Aorta (tissue), 5 donors: ENCODE measurements around the gene POGZ. TPM values are rescaled to one million over a fixed set of nuclear protein-coding genes. Genes with fewer than 3 reads are reported as not detected.

Source experiments
- ATAC-seq: fragments of 200-7000 bp; cut with Tn5 transposase; one replicate; pipeline ENCODE4 v1.9.1; 2022; ENCODE audit warnings: moderate library complexity; ENCODE audit not compliant: low FRiP score
- DNase-seq, 2 donors: peaks; one replicate each; pipeline ENCODE4 v3.0.0-alpha.2; 2020
- H3K27ac ChIP-seq, 2 donors: one replicate each; pipeline ENCODE4 v1.5.1; 2013; ENCODE audit warnings: low read length in 2 of 2, mild to moderate bottlenecking in 2 of 2, moderate library complexity in 2 of 2, control low read depth in 1 of 2, inconsistent platforms in 1 of 2, low read depth in 1 of 2
- H3K27me3 ChIP-seq, 2 donors: one replicate each; pipeline ENCODE4 v1.6.1; 2013; ENCODE audit warnings: control low read depth in 1 of 2, low read length in 1 of 2, mild to moderate bottlenecking in 1 of 2, moderate library complexity in 1 of 2; ENCODE audit not compliant: insufficient read depth in 2 of 2, control insufficient read depth in 1 of 2
- H3K36me3 ChIP-seq, 2 donors: one replicate each; pipeline ENCODE4 v1.6.1; 2013; ENCODE audit warnings: control low read depth in 1 of 2, low read length in 1 of 2, mild to moderate bottlenecking in 1 of 2; ENCODE audit not compliant: insufficient read depth in 2 of 2, control insufficient read depth in 1 of 2
- H3K4me1 ChIP-seq, 2 donors: one replicate each; pipeline ENCODE4 v1.6.1; 2013; ENCODE audit warnings: low read length in 2 of 2, control low read depth in 1 of 2, mild to moderate bottlenecking in 1 of 2, moderate library complexity in 1 of 2; ENCODE audit not compliant: insufficient read depth in 2 of 2, control insufficient read depth in 1 of 2
- H3K4me3 ChIP-seq, 2 donors: one replicate each; pipeline ENCODE4 v1.5.1; 2013; ENCODE audit warnings: low read length in 2 of 2, control low read depth in 1 of 2, mild to moderate bottlenecking in 1 of 2
- H3K9me3 ChIP-seq: one replicate; pipeline ENCODE4 v1.6.1; 2013; ENCODE audit warnings: mild to moderate bottlenecking, low read length; ENCODE audit not compliant: control insufficient read depth
- WGBS, 2 donors: extraction: QIAGEN DNeasy Blood & Tissue Kit; methylation state at CpG; one replicate each; pipeline ENCODE4 v1.1.7; 2013; 5-methylcytosine and 5-hydroxymethylcytosine counted together
- intact Hi-C, 2 donors: fragments of 100-400 bp; cut with DNase I; formaldehyde crosslinking; loops; one replicate each; pipeline versions ENCODE4 v1.14.2 to v1.15.0; 2022
- long read RNA-seq, 2 donors: library from polyadenylated mRNA; unstranded; transcript quantifications; one replicate each; pipeline ENCODE4 v2.0.0, GENCODE V29; 2020 to 2021
- polyA plus RNA-seq, 2 donors: library from polyadenylated mRNA; stranded (reverse); fragments of 200-250 nt; gene quantifications; one replicate each; pipeline ENCODE4 v1.2.3, GENCODE V29; 2013
- total RNA-seq, 2 donors: library from RNA; stranded (reverse); fragmentation: NEBNext Ultra II Directional; extraction: Animal tissue kit (Norgen Biotek cat#: 25700); gene quantifications; one replicate each; pipeline ENCODE4 v1.2.1, GENCODE V29; 2021
- donor health status: healthy with polysubstance abuse.
- donor health status: Bipolar disorder and iron deficiency.
- donor health status: DM: no; HTN: no; CAD: no.
- donor health status: DM: no; HTN: no; CAD: no.
- donor health status: DM: yes; HTN: yes; CAD: no.

The POGZ gene
- total RNA-seq (100 to 1,000 TPM in 1 of 2 donors, 10 to 100 TPM in 1; 96.0 to 144 TPM), polyA plus RNA-seq (10 to 100 TPM; 11.6 to 34.6 TPM)
- long read RNA-seq, donor 1, partial matches to known transcripts: 8 of 27 reads
- long read RNA-seq, donor 1, other reads (novel, unspliced or antisense): 18 of 27 reads
- long read RNA-seq, donor 2, partial matches to known transcripts: 6 of 24 reads
- long read RNA-seq, donor 2, other reads (novel, unspliced or antisense): 14 of 24 reads

GRCh38 chr1:151459331-151460046, at the start of gene POGZ:
Gene POGZ (minus strand): TSS chr1:151459494. CDS start chr1:151442204, 17,290 bp downstream.
- Histone ChIP-seq H3K4me1 (no peaks in the 10 kb centered on the region), H3K36me3 (no peaks in the 10 kb centered on the region), H3K27me3 (no peaks in the 10 kb centered on the region), H3K27ac (peak within 1 kb of the TSS; percentile 98), H3K9me3 (no peaks in the 10 kb centered on the region), H3K4me3 (peak within 1 kb of the TSS; percentile 99 to 100)
- intact Hi-C loops: loop anchor here (1.0 kb wide), 1 partner anchor 14 kb away; no protein-coding TSS in a partner anchor
- ATAC-seq (peak; percentile 97), DNase-seq (peak; percentile 99)
- WGBS, 2 donors: 13 to 21% methylated on average over 18 to 30 of the region's 30 CpGs

GRCh38 chr1:151508833-151509232, 49.5 kb upstream of the POGZ start:
- Histone ChIP-seq H3K4me3 (no peak overlapping the region), H3K36me3 (no peaks in the 10 kb centered on the region), H3K27ac (no peak overlapping the region), H3K9me3 (no peaks in the 10 kb centered on the region), H3K4me1 (peaks cover 0 to 5% of the 10 kb centered on the region in 2 donors), H3K27me3 (no peaks in the 10 kb centered on the region)
- WGBS, 2 donors: 86% methylated on average over 6 of the region's 6 CpGs
- no peak for DNase-seq
- intact Hi-C loops: no loop called here
- no peak for ATAC-seq

GRCh38 chr1:151504759-151505158, 45.5 kb upstream of the POGZ start:
- no peaks in the 10 kb centered on the region for H3K9me3 ChIP-seq
- no peaks in the 10 kb centered on the region for H3K27me3 ChIP-seq
- 76 to 86% methylated on average over 4 of the region's 4 CpGs for WGBS, 2 donors
- no peak overlapping the region for H3K4me3 ChIP-seq
- intact Hi-C loops: no loop called here
- H3K27ac ChIP-seq: no peak overlapping the region
- H3K36me3 ChIP-seq: no peaks in the 10 kb centered on the region
- no peak for ATAC-seq
- H3K4me1 ChIP-seq: no peaks in the 10 kb centered on the region
- no peak for DNase-seq

GRCh38 chr1:151504252-151504651, 45.0 kb upstream of the POGZ start:
- WGBS, 2 donors: 52 to 53% methylated on average over 3 of the region's 3 CpGs
- ATAC-seq: no peak

GRCh38 chr1:151502859-151503780, 43.8 kb upstream of the POGZ start:
- Histone ChIP-seq H3K4me1 (no peaks in the 10 kb centered on the region), H3K27ac (no peak overlapping the region), H3K27me3 (no peaks in the 10 kb centered on the region), H3K36me3 (no peaks in the 10 kb centered on the region), H3K9me3 (no peaks in the 10 kb centered on the region), H3K4me3 (no peak overlapping the region)
- WGBS, 2 donors: 70 to 76% methylated on average over 7 of the region's 7 CpGs
- intact Hi-C loops: no loop called here
- DNase-seq (no peak), ATAC-seq (no peak)

More at GRCh38 chr1:151504252-151504651, 45.0 kb upstream of the POGZ start:
- no peak overlapping the region for H3K27ac ChIP-seq
- no peaks in the 10 kb centered on the region for H3K27me3 ChIP-seq
- H3K4me3 ChIP-seq: no peak overlapping the region
- intact Hi-C loops: no loop called here
- no peaks in the 10 kb centered on the region for H3K9me3 ChIP-seq
- H3K36me3 ChIP-seq: no peaks in the 10 kb centered on the region
- no peaks in the 10 kb centered on the region for H3K4me1 ChIP-seq
- DNase-seq: no peak

GRCh38 chr1:151502035-151502700, 42.9 kb upstream of the POGZ start:
- 67 to 75% methylated on average over 5 of the region's 5 CpGs for WGBS, 2 donors
- ATAC-seq: no peak
- Histone ChIP-seq H3K4me3 (no peak overlapping the region), H3K9me3 (no peaks in the 10 kb centered on the region), H3K27ac (no peak overlapping the region), H3K4me1 (no peaks in the 10 kb centered on the region), H3K27me3 (no peaks in the 10 kb centered on the region), H3K36me3 (no peaks in the 10 kb centered on the region)
- no peak for DNase-seq
- intact Hi-C loops: no loop called here

GRCh38 chr1:151501474-151501873, 42.2 kb upstream of the POGZ start:
- H3K27ac ChIP-seq: no peak overlapping the region
- no peaks in the 10 kb centered on the region for H3K27me3 ChIP-seq
- no peaks in the 10 kb centered on the region for H3K9me3 ChIP-seq
- no peak overlapping the region for H3K4me3 ChIP-seq
- intact Hi-C loops: no loop called here
- no peak for DNase-seq
- no peaks in the 10 kb centered on the region for H3K36me3 ChIP-seq
- 68 to 73% methylated on average over 9 to 10 of the region's 10 CpGs for WGBS, 2 donors
- no peak for ATAC-seq
- H3K4me1 ChIP-seq: no peaks in the 10 kb centered on the region

GRCh38 chr1:151499930-151500329, 40.6 kb upstream of the POGZ start:
- H3K4me3 ChIP-seq: no peak overlapping the region
- WGBS, 2 donors: 86 to 89% methylated on average over 1 of the region's 1 CpG
- H3K4me1 ChIP-seq: no peaks in the 10 kb centered on the region
- no peak overlapping the region for H3K27ac ChIP-seq
- DNase-seq: no peak
- no peaks in the 10 kb centered on the region for H3K9me3 ChIP-seq
- no peak for ATAC-seq
- H3K27me3 ChIP-seq: no peaks in the 10 kb centered on the region
- H3K36me3 ChIP-seq: no peaks in the 10 kb centered on the region
- intact Hi-C loops: no loop called here
